H1 (cell line): ENCODE measurements around the gene TAF6. TPM values are rescaled to one million over a fixed set of nuclear protein-coding genes. Genes with fewer than 3 reads are reported as not detected.

Experiments
- CTCF ChIA-PET: fragments of 300-600 bp; sonication (Branson Sonifier 250); formaldehyde crosslinking; loops from one replicate; lab custom pipeline; 2021; ENCODE audit not compliant: partially characterized antibody; lab: Charles Lee
- POLR2A ChIA-PET: fragments of 300-600 bp; sonication (Branson Sonifier 250); formaldehyde crosslinking; loops from one replicate; lab custom pipeline; 2021; ENCODE audit warnings: inconsistent platforms; ENCODE audit not compliant: partially characterized antibody; lab: Charles Lee
- DNase-seq, 2 experiments: peaks; one replicate each; pipeline versions ENCODE4 v3.0.0 to v3.0.0-alpha.2; 2010 to 2022; ENCODE audit warnings: low spot score in 2 of 2, low read depth in 1 of 2, mixed read lengths in 1 of 2
- FAIRE-seq: peaks from 2 replicates; lab custom pipeline; 2011; peaks lifted over from hg19 to GRCh38; lab: Jason Lieb, UNC
- H2AFZ ChIP-seq: 2 replicates; pipeline ENCODE4 v1.8.1; 2012; ENCODE audit warnings: low read length, inconsistent platforms
- H2AK5ac ChIP-seq: 2 replicates; pipeline ENCODE4 v1.6.1; 2013; ENCODE audit warnings: low read depth, low read length
- H2BK120ac ChIP-seq: replicated peaks from 2 replicates; pipeline ENCODE3; 2013; ENCODE audit warnings: low read depth, low read length, inconsistent platforms
- H2BK12ac ChIP-seq: 2 replicates; pipeline ENCODE4 v1.6.1; 2013; ENCODE audit warnings: low read depth, low read length
- H2BK15ac ChIP-seq: 2 replicates; pipeline ENCODE4 v1.6.1; 2013; ENCODE audit warnings: low read length
- H2BK20ac ChIP-seq: 2 replicates; pipeline ENCODE4 v1.6.1; 2013; ENCODE audit warnings: low read length
- H2BK5ac ChIP-seq: 2 replicates; pipeline ENCODE4 v1.6.1; 2013; ENCODE audit warnings: low read depth, low read length
- H3K14ac ChIP-seq: 2 replicates; pipeline ENCODE4 v1.6.1; 2013; ENCODE audit warnings: inconsistent platforms; ENCODE audit not compliant: insufficient read length
- H3K18ac ChIP-seq: 2 replicates; pipeline ENCODE4 v1.6.1; 2013; ENCODE audit warnings: low read length; ENCODE audit errors: extremely low read depth
- H3K23ac ChIP-seq: 2 replicates; pipeline ENCODE4 v1.6.1; 2013; ENCODE audit warnings: inconsistent platforms; ENCODE audit not compliant: insufficient read length
- H3K23me2 ChIP-seq: 2 replicates; pipeline ENCODE4 v1.6.1; 2013; ENCODE audit warnings: low read depth, low read length
- H3K27ac ChIP-seq: 2 replicates; pipeline ENCODE4 v1.6.1; 2011; ENCODE audit warnings: low read depth, low read length, inconsistent platforms
- H3K27me3 ChIP-seq, 4 experiments: replicated peaks in 1 of 4; 1 replicate in 1 of 4; 2 replicates in 3 of 4; pipeline versions ENCODE4 v1.6.1 to v1.8.1; 2011 to 2013; ENCODE audit warnings: low read length in 3 of 4, mild to moderate bottlenecking in 3 of 4, inconsistent platforms in 2 of 4, mixed read lengths in 2 of 4, moderate library complexity in 1 of 4; ENCODE audit not compliant: control insufficient read depth in 3 of 4, insufficient read depth in 3 of 4; ENCODE audit errors: extremely low read depth in 1 of 4
- H3K36me3 ChIP-seq, 4 experiments: 2 replicates each; pipeline versions ENCODE4 v1.6.1 to v1.8.1; 2011 to 2013; ENCODE audit warnings: mild to moderate bottlenecking in 4 of 4, low read length in 3 of 4, moderate library complexity in 2 of 4, control low read depth in 1 of 4, inconsistent platforms in 1 of 4; ENCODE audit not compliant: insufficient read depth in 4 of 4, control insufficient read depth in 2 of 4
- H3K4ac ChIP-seq: replicated peaks from 2 replicates; pipeline ENCODE3; 2013; ENCODE audit warnings: low read length, low read depth, mixed read lengths, inconsistent platforms; ENCODE audit not compliant: insufficient read length
- H3K4me1 ChIP-seq, 4 experiments: replicated peaks in 1 of 4; 1 replicate in 1 of 4; 2 replicates in 3 of 4; pipeline versions ENCODE4 v1.6.1 to v1.8.1; 2011 to 2013; ENCODE audit warnings: low read length in 3 of 4, inconsistent platforms in 2 of 4, mixed read lengths in 1 of 4; ENCODE audit not compliant: insufficient read depth in 4 of 4, control insufficient read depth in 3 of 4
- H3K4me2 ChIP-seq, 2 experiments: 2 replicates each; pipeline versions ENCODE4 v1.6.1 to v1.8.1; 2011 to 2013; ENCODE audit warnings: low read depth in 2 of 2, low read length in 2 of 2, control low read depth in 1 of 2, inconsistent platforms in 1 of 2, mild to moderate bottlenecking in 1 of 2; ENCODE audit not compliant: insufficient read depth in 1 of 2
- H3K4me3 ChIP-seq, 4 experiments: fragments of 200-600, 300-600 bp in 1 of 4; sonication (generic), shearing (Covaris generic), sonication (Bioruptor Twin) in 1 of 4; 2 replicates each; pipeline versions ENCODE4 v1.5.1 to v1.8.1; 2011 to 2016; ENCODE audit warnings: low read length in 4 of 4, low read depth in 3 of 4, control low read depth in 2 of 4, inconsistent platforms in 2 of 4, mild to moderate bottlenecking in 2 of 4, mixed read lengths in 1 of 4, moderate library complexity in 1 of 4; ENCODE audit not compliant: insufficient read depth in 2 of 4; ENCODE audit errors: extremely low read depth in 1 of 4
- H3K56ac ChIP-seq: replicated peaks from 2 replicates; pipeline ENCODE3; 2013; ENCODE audit warnings: low read depth, mild to moderate bottlenecking, mixed read lengths, low read length, inconsistent platforms; ENCODE audit not compliant: insufficient read length
- H3K79me1 ChIP-seq: 2 replicates; pipeline ENCODE4 v1.6.1; 2013; ENCODE audit warnings: low read depth, low read length, control low read depth
- H3K79me2 ChIP-seq, 2 experiments: 2 replicates each; pipeline versions ENCODE4 v1.6.1 to v1.8.1; 2012 to 2013; ENCODE audit warnings: low read length in 2 of 2, mild to moderate bottlenecking in 2 of 2, inconsistent platforms in 1 of 2; ENCODE audit not compliant: insufficient read depth in 2 of 2, control insufficient read depth in 1 of 2
- H3K9ac ChIP-seq, 4 experiments: replicated peaks in 1 of 4; 1 replicate in 1 of 4; 2 replicates in 3 of 4; pipeline versions ENCODE4 v1.6.1 to v1.8.1; 2011 to 2013; ENCODE audit warnings: low read depth in 3 of 4, low read length in 3 of 4, control low read depth in 2 of 4, mild to moderate bottlenecking in 2 of 4, moderate library complexity in 2 of 4, inconsistent platforms in 1 of 4; ENCODE audit errors: extremely low read depth in 1 of 4
- H3K9me3 ChIP-seq, 2 experiments: 2 replicates each; pipeline versions ENCODE4 v1.6.1 to v1.8.1; 2012 to 2013; ENCODE audit warnings: mild to moderate bottlenecking in 2 of 2, moderate library complexity in 2 of 2, control low read depth in 1 of 2, inconsistent platforms in 1 of 2, low read depth in 1 of 2, low read length in 1 of 2, mixed read lengths in 1 of 2; ENCODE audit not compliant: insufficient read depth in 2 of 2
- H4K20me1 ChIP-seq, 2 experiments: replicated peaks in 1 of 2; 2 replicates each; pipeline versions ENCODE3 to v1.8.1; 2011 to 2013; ENCODE audit warnings: inconsistent platforms in 2 of 2, low read length in 2 of 2, mild to moderate bottlenecking in 1 of 2; ENCODE audit not compliant: insufficient read depth in 2 of 2, control insufficient read depth in 1 of 2
- H4K5ac ChIP-seq: 2 replicates; pipeline ENCODE4 v1.6.1; 2013; ENCODE audit warnings: low read length, low read depth, mixed read lengths, inconsistent platforms; ENCODE audit not compliant: insufficient read length
- H4K8ac ChIP-seq: 2 replicates; pipeline ENCODE4 v1.8.0; 2013; ENCODE audit warnings: mild to moderate bottlenecking, moderate library complexity, low read length, inconsistent platforms; ENCODE audit not compliant: insufficient read depth; ENCODE audit errors: extremely low read depth
- H4K91ac ChIP-seq: replicated peaks from 2 replicates; pipeline ENCODE3; 2013; ENCODE audit warnings: low read length, mixed read lengths, inconsistent platforms; ENCODE audit not compliant: insufficient read length
- CREB1 ChIP-seq: IDR thresholded peaks from 2 replicates; pipeline ENCODE4 v1.6.1; 2012; ENCODE audit warnings: inconsistent platforms
- RAD21 ChIP-seq, 2 experiments: IDR thresholded peaks in 1 of 2; conservative IDR thresholded peaks in 1 of 2; 2 replicates each; pipeline ENCODE4 v1.6.1; 2011; ENCODE audit warnings: low read depth in 2 of 2, low read length in 2 of 2, improper control_type of control experiment in 1 of 2, inconsistent platforms in 1 of 2, mild to moderate bottlenecking in 1 of 2, moderate library complexity in 1 of 2
- WGBS, 2 experiments: shearing (Covaris generic) in 1 of 2; methylation state at CpG; one replicate each; pipeline versions ENCODE4 v1.1.6 to v1.1.7; 2013 to 2015; ENCODE audit warnings: low lambda C conversion rate in 2 of 2, mixed read lengths in 2 of 2, inconsistent platforms in 1 of 2, low coverage in 1 of 2, missing lambda C conversion rate in 1 of 2; ENCODE audit not compliant: insufficient replicate concordance in 2 of 2, insufficient coverage in 1 of 2, insufficient read length in 1 of 2; ENCODE audit errors: extremely low coverage in 1 of 2, missing lambda C conversion rate in 1 of 2; 5-methylcytosine and 5-hydroxymethylcytosine counted together
- polyA plus RNA-seq, 7 experiments: library from polyadenylated mRNA; depleted of rRNA in 3 of 7; stranded (reverse) in 5 of 7; unstranded in 2 of 7; fragments of >200 nt in 5 of 7; fragments of 200-250 nt in 2 of 7; gene quantifications; 1 replicate in 5 of 7; 2 replicates in 1 of 7; 4 replicates in 1 of 7; pipeline versions ENCODE4 v1.2.1 to v1.2.3, GENCODE V29; 2011 to 2013; ENCODE audit warnings: missing spikeins in 2 of 7, mixed read lengths in 2 of 7
- total RNA-seq: library from RNA; stranded (reverse); fragmentation: NEBNext Ultra II Directional; extraction: Animal tissue kit (Norgen Biotek cat#: 25700); gene quantifications from 2 replicates; pipeline ENCODE4 v1.2.1, GENCODE V29; 2021
- TF ChIP-seq, protein P1 (sequence below), 3 experiments: IDR thresholded peaks; 1 replicate in 2 of 3; 2 replicates in 1 of 3; pipeline versions ENCODE4 v1.5.1 to v1.6.1; 2011; ENCODE audit warnings: low read length in 3 of 3, mild to moderate bottlenecking in 3 of 3, inconsistent platforms in 2 of 3, low read depth in 1 of 3, moderate library complexity in 1 of 3; ENCODE audit not compliant: insufficient read depth in 1 of 3; ENCODE audit errors: control extremely low read depth in 1 of 3

TAF6 gene
- total and polyA plus RNA-seq, 2 of the 8 experiments (the other 6 are each of a cell fraction or from before 2014, with no cell fraction given) = 66.7 to 101 TPM

DNA sequence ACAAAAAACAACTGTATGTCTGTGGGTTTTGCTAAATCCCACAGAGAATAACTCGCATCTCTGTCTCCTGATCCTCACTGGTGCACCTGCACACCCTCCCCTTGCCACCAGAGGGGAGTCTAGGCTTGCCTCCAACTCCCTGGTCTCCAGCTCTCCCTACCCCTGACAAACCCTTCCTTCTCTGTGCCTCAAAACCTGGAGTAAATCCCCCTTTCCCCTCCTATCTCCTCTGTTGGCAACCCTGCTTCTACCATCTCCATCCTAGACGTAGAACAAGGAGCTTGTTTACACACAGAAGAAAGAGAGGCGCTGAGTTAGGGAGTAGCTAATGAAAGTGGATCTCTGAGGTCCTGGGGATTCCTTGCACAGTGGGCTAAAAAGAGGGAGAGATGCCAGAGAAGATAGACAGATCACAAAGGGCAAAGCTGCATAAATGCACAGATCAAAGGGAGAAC lies 13.6 kb upstream of the TAF6 start:
- H3K36me3 ChIP-seq = no peaks in the 10 kb centered on the region
- H3K4me2 ChIP-seq = no peak overlapping the region
- no peak overlapping the region for H2BK5ac ChIP-seq
- H3K9ac ChIP-seq = no peak overlapping the region
- peaks cover 3% of the 10 kb centered on the region; the same call in 1 of the 2 replicates for H3K23me2 ChIP-seq
- no peak overlapping the region for H3K4ac ChIP-seq
- H2AFZ ChIP-seq = no peak overlapping the region
- H4K5ac ChIP-seq = no peak overlapping the region
- no peak overlapping the region for H3K56ac ChIP-seq
- no peak overlapping the region for H4K8ac ChIP-seq
- FAIRE-seq = peak; percentile 48
- peaks cover 0 to 11% (median 0%) of the 10 kb centered on the region in 4 experiments; a peak in 2 of 7 replicates for H3K27me3 ChIP-seq
- 18% methylated on average over 3 of the region's 3 CpGs; no CpG with 5 or more reads in 1 of the 2 experiments for WGBS, 2 experiments
- 0 out of 2 replicates have a peak overlapping the region, but pooled peaks have one; percentile 17 for H2BK20ac ChIP-seq
- H3K9me3 ChIP-seq = no peaks in the 10 kb centered on the region
- H3K23ac ChIP-seq = no peak overlapping the region
- no peaks in the 10 kb centered on the region for H4K20me1 ChIP-seq
- H3K4me3 ChIP-seq = no peak overlapping the region
- CTCF ChIA-PET = interaction anchor here (0.6 to 9.0 kb wide), 40 partner anchors 9 to 498 kb away, joined by 3 to 108 read pairs (median 6); partner anchors contain the start of genes AP4M1, GAL3ST4, LAMTOR4 and MCM7
- no peak overlapping the region for H3K14ac ChIP-seq
- H2BK15ac ChIP-seq = no peak overlapping the region
- H4K91ac ChIP-seq = no peak overlapping the region
- H2BK12ac ChIP-seq = no peak overlapping the region
- POLR2A ChIA-PET = interaction anchor here (0.5 to 3.3 kb wide), 17 partner anchors 9 to 85 kb away, joined by 3 to 14 read pairs (median 5); partner anchors contain the start of genes AP4M1, GAL3ST4, GPC2 and MCM7
- peak; percentile 97 to 98 for TF ChIP-seq RAD21 (IDR thresholded peaks at IDR 0.05 in 1 of 2, conservative IDR thresholded peaks at IDR 0.05 in 1 of 2; ENCODE audit: low read depth in 2 of 2, low read length in 2 of 2)
- TF ChIP-seq, protein P1, sequence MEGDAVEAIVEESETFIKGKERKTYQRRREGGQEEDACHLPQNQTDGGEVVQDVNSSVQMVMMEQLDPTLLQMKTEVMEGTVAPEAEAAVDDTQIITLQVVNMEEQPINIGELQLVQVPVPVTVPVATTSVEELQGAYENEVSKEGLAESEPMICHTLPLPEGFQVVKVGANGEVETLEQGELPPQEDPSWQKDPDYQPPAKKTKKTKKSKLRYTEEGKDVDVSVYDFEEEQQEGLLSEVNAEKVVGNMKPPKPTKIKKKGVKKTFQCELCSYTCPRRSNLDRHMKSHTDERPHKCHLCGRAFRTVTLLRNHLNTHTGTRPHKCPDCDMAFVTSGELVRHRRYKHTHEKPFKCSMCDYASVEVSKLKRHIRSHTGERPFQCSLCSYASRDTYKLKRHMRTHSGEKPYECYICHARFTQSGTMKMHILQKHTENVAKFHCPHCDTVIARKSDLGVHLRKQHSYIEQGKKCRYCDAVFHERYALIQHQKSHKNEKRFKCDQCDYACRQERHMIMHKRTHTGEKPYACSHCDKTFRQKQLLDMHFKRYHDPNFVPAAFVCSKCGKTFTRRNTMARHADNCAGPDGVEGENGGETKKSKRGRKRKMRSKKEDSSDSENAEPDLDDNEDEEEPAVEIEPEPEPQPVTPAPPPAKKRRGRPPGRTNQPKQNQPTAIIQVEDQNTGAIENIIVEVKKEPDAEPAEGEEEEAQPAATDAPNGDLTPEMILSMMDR (IDR thresholded peaks at IDR 0.05; ENCODE audit: control extremely low read depth in 1 of 3, insufficient read depth in 1 of 3, low read depth in 1 of 3, low read length in 3 of 3) = peak; percentile 92 to 98 (median 97)
- TF ChIP-seq CREB1 = no peak
- TF ChIP-seq, all 59 proteins: peak for 2
- DNase-seq = peak in 1 of 2 experiments; percentile 81
- Histone ChIP-seq H2AK5ac (no peak overlapping the region), H3K4me1 (peaks cover 0 to 8% (median 0%) of the 10 kb centered on the region in 4 experiments; a peak in 2 of 7 replicates), H3K79me1 (no peaks in the 10 kb centered on the region), H3K18ac (no peak overlapping the region), H2BK120ac (no peak overlapping the region), H3K27ac (no peak overlapping the region), H3K79me2 (no peaks in the 10 kb centered on the region)
